Fibroblast of pulmonary artery (primary cell): ENCODE data around the gene FAM13B.
"Not testable (repeated sequence)": the region's sequence is repeated elsewhere in the genome, so short reads cannot be mapped to it uniquely, and the experiment has no call there.

ENCODE experiments used
- DNase-seq: peaks from one replicate; pipeline ENCODE4 v3.0.0-alpha.2; 2010; ENCODE audit warnings: low read depth
- H3K4me3 ChIP-seq: replicated peaks from 2 replicates; pipeline ENCODE4 v1.5.1; 2011; ENCODE audit warnings: low read depth, mild to moderate bottlenecking, control low read depth, low read length, moderate library complexity
- TF ChIP-seq, protein P1 (sequence below): IDR thresholded peaks from 2 replicates; pipeline ENCODE4 v1.5.1; 2011; ENCODE audit warnings: mild to moderate bottlenecking, control low read depth, low read length, inconsistent platforms; ENCODE audit errors: missing control alignments

The FAM13B gene

DNA sequence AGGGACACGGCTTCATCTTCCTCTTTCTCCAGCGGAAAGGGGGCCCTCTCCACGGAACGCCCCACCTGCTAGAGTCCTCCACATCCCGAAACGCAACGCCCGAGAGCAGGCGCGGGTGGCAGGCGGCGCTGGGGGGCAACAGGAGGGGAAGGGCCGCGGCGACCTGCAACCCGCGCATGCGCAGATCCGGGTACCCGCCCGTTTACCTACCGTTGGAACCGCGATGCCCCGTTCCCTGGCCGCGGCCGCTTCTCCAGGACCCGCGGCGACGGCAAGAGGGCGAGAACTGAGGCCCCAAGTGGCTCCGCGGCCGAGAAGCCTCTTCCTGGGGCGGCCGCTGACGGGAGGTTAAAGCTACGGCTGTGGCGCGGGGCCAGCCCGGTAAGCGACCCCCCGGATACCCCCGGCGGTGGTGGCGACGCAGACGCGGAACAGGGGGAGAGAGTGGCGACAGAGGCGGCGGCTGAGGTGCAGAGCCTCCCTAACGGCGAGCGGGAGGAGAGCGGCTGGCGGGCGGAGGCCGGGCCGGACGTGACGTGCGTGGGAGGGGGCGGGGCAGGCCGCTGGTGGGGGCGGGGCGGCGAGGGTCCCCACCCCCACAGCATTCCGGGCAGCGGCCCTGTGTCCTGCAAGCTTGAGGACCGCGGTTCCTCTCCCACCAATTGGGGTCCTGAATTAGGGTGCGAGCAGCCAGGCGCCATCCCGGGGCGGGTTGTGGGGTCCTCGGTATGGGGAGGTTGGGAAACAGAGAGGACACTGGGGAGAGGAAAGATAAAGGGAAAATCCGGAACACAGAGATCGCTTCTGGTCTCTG, at the start of gene FAM13B:
Gene FAM13B (minus strand): TSS at position 508 of the 814 bp plus-strand sequence. CDS start 13,968 bp downstream, outside the sequence.
- TF ChIP-seq, protein P1, sequence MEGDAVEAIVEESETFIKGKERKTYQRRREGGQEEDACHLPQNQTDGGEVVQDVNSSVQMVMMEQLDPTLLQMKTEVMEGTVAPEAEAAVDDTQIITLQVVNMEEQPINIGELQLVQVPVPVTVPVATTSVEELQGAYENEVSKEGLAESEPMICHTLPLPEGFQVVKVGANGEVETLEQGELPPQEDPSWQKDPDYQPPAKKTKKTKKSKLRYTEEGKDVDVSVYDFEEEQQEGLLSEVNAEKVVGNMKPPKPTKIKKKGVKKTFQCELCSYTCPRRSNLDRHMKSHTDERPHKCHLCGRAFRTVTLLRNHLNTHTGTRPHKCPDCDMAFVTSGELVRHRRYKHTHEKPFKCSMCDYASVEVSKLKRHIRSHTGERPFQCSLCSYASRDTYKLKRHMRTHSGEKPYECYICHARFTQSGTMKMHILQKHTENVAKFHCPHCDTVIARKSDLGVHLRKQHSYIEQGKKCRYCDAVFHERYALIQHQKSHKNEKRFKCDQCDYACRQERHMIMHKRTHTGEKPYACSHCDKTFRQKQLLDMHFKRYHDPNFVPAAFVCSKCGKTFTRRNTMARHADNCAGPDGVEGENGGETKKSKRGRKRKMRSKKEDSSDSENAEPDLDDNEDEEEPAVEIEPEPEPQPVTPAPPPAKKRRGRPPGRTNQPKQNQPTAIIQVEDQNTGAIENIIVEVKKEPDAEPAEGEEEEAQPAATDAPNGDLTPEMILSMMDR, result no peak
- DNase-seq, result peak; percentile 69
- H3K4me3 ChIP-seq, result peak within 1 kb of the TSS; percentile 96

DNA sequence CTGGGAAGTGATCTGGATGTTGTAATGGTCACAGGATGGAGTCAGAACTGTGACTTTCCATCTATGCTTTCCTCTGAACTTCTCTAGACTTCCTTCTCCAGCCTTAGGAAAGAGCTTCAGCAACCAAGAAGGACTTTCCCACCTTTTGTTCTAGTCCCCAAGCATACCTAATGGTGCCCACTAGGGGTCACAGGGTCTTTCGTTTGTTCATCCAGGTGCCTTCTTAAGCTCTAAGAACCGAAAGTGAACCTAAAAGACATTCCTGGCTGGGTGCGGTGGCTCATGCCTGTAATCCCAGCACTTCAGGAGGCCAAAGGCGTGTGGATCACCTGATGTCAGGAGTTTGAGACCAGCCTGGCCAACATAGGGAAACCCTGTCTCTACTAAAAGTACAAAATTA, 49.2 kb upstream of the FAM13B start:
- TF ChIP-seq, protein P1, result no peak
- no peak for DNase-seq
- no peak overlapping the region for H3K4me3 ChIP-seq

DNA sequence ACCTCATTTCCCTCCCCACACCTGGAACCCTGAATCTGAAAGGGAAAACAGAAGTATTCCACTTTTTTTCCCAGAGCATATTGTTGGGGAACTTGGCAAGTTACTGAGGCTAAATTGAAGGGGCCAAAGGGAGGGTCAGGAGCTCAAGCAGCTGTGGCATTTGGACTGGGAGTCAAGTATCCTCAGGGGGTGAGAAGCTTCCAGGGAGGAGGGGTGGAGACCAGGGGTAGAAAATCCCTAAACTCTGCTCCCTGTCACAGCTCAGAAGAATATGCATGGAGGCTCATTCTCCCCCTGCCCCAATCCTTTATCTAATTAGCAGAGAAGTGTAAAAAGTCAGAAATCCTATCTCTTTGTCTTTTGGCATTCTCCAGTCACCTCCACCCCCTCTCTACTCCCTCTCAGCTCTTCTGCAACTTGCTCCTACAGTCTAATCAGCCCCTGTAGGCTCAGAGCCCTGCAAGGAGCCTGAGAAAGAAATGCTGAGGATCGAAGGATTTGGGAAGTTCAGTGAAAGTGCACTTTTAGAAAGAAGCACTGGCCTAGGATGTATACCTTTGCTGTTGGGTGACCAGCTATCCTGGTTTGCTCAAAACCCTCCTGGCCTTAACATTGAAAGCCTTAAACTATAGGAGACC, 45.2 kb upstream of the FAM13B start:
- no peak overlapping the region for H3K4me3 ChIP-seq
- TF ChIP-seq, protein P1, result no peak
- DNase-seq, result no peak

DNA sequence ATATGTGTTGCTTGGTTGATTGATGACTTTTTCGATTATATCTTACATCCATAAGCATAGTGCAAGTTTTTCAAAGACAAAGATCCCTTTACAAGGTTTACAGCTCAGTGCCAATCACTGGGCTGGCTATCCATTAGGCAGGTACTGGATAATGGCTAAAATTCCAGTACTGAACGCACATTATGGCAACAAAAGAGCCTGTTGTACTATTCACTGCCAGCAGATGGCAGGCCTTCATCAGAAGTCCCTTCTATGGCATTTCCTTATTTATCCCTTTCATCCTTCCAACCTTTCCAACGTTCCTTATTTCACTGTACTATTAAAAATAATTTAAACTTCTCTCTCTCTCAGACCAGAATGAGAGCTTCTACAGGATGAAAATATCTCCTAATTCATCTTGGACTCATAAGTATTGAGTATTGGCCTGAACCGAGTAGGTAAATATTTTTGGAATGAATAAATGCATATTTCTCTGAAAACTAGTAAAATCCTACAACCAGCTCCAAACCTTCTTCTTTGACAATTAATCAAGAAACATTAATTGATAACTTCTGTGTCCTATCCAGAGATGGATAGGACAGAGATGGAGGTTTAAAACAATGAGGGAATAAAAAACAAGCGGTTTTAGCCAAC, 44.3 kb upstream of the FAM13B start:
- no peak overlapping the region for H3K4me3 ChIP-seq
- TF ChIP-seq, protein P1, result peak; percentile 83
- DNase-seq, result peak; percentile 78

DNA sequence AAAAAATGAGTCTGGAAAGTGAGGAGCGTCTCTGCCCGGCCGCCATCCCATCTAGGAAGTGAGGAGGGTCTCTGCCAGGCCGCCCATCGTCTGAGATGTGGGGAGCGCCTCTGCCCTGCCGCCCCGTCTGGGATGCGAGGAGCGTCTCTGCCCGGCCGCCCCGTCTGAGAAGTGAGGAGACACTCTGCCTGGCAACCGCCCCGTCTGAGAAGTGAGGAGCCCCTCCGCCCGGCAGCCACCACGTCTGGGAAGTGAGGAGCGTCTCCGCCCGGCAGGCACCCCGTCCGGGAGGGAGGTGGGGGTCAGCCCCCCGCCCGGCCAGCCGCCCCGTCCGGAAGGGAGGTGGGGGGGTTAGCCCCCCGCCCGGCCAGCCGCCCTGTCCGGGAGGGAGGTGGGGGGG, 37.1 kb upstream of the FAM13B start:
- not testable (repeated sequence) for DNase-seq, H3K4me3 ChIP-seq

DNA sequence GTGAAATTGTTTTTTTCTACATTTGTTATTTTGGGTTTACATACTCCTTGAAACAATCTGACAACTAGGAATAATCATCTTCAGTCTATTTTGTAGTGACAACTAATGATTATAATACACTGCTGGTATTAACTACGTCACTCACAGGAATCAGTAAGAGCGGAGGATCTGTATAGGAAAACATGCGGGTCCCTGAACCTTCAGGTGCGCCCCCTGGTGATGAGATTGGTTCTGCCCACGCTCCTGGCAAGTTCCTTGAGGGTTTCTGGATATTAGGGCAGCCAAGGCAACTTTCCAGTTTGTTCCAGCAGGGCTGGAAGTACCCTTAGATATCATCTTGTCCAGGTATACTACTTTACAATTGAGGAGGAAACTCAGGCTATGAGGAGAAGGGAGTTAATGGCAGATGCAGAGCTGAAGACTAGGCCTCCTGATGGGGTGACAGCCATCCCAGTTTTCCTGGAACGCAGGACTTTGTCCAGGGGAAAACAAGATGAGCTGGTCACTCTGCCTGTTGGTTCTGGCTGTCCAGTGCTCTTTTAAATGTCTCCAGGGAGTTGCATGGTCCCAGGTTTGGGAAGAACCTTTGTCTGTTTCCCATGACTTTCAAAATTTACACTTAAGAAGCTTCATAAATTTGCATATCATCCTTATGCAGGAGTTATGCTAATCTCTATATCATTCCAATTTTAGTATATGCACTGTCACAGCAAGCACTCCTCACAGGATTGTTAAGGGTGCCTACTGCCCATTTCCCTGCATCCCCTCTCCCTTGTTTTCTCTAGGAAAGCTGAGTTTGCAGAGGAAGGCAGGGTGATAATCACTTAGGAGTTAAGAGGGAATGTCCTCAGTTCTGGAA, 36.1 kb upstream of the FAM13B start:
- no peak overlapping the region for H3K4me3 ChIP-seq
- TF ChIP-seq, protein P1, result peak; percentile 91
- peak; percentile 86 for DNase-seq
